ENCODE measurements around the gene TMPRSS3.

- TF ChIP-seq POLR2AphosphoS5 (IDR thresholded peaks at IDR 0.05; ENCODE audit: low read depth, low read length) (no peak), TAF1 (IDR thresholded peaks at IDR 0.05; ENCODE audit: low read depth, low read length) (no peak), POLR2A (IDR thresholded peaks at IDR 0.05; ENCODE audit: low read depth, low read length) (no peak), POU2F2 (IDR thresholded peaks at IDR 0.05; ENCODE audit: low read depth, low read length) (no peak), SPI1 (IDR thresholded peaks at IDR 0.05; ENCODE audit: low read depth, low read length) (no peak), PAX5 (IDR thresholded peaks at IDR 0.05; ENCODE audit: insufficient read depth, low read length, severe bottlenecking) (no peak)
These were observed 6.4 kb downstream of the TMPRSS3 start for GRCh38 chr21:42389449-42389835.
